IPS-15b (cell line): ENCODE data around the gene SGIP1.

Experiments used
- H3K27me3 ChIP-seq: one replicate; pipeline ENCODE4 v1.6.1; 2013; ENCODE audit warnings: low read length; ENCODE audit not compliant: control insufficient read depth, insufficient read depth
- H3K36me3 ChIP-seq: one replicate; pipeline ENCODE4 v1.6.1; 2013; ENCODE audit warnings: low read length; ENCODE audit not compliant: control insufficient read depth, insufficient read depth
- H3K4me1 ChIP-seq: one replicate; pipeline ENCODE4 v1.6.1; 2013; ENCODE audit warnings: mild to moderate bottlenecking, low read length; ENCODE audit not compliant: control insufficient read depth, insufficient read depth
- H3K4me3 ChIP-seq: one replicate; pipeline ENCODE4 v1.5.1; 2013; ENCODE audit warnings: low read depth, low read length
- H3K9ac ChIP-seq: one replicate; pipeline ENCODE4 v1.6.1; 2013; ENCODE audit warnings: low read depth, mild to moderate bottlenecking, low read length
- H3K9me3 ChIP-seq: one replicate; pipeline ENCODE4 v1.6.1; 2013; ENCODE audit warnings: mild to moderate bottlenecking, low read length; ENCODE audit not compliant: control insufficient read depth, insufficient read depth

Gene SGIP1, protein sequence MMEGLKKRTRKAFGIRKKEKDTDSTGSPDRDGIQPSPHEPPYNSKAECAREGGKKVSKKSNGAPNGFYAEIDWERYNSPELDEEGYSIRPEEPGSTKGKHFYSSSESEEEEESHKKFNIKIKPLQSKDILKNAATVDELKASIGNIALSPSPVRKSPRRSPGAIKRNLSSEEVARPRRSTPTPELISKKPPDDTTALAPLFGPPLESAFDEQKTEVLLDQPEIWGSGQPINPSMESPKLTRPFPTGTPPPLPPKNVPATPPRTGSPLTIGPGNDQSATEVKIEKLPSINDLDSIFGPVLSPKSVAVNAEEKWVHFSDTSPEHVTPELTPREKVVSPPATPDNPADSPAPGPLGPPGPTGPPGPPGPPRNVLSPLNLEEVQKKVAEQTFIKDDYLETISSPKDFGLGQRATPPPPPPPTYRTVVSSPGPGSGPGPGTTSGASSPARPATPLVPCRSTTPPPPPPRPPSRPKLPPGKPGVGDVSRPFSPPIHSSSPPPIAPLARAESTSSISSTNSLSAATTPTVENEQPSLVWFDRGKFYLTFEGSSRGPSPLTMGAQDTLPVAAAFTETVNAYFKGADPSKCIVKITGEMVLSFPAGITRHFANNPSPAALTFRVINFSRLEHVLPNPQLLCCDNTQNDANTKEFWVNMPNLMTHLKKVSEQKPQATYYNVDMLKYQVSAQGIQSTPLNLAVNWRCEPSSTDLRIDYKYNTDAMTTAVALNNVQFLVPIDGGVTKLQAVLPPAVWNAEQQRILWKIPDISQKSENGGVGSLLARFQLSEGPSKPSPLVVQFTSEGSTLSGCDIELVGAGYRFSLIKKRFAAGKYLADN

DNA sequence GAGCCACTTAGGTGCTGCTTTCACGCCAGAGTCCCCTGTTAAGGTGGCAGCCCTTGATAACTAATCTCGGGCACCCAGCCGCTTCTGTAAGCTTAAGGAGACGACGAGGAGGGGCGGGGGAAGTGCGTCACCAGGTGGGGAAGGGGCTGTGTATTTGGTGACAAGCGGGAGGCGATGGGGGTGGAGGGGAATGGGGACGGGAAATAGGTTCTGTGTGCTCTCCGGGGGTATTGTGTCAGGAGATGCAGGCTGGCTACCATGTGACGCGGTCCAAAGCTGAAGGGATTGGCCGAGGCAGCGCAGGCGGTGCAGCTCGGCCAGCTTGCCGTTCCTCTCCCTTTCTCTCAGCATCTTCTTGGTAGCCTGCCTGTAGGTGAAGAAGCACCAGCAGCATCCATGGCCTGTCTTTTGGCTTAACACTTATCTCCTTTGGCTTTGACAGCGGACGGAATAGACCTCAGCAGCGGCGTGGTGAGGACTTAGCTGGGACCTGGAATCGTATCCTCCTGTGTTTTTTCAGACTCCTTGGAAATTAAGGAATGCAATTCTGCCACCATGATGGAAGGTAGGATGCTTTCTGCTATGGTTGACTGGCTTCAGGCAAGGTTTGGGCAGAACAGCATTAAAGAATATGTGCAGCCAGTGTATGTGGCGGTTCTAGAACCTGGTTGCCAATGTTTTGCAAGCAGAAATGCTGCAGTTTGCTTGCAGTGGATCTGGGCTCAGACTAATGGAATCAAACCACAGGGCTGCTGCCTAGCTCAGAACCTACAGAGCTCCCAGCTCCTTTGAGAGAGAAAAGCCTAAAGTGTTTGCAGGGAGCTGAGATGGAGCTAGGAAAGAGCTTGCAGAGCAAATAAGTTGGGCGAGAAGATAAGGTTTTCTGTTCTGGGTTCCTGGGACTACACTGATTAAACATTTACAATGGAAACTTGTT lies at the start of gene SGIP1:
SGIP1 (plus strand) TSS at position 350 of the 937 bp plus-strand sequence; CDS start at position 556, 206 bp downstream.
- Histone ChIP-seq H3K9ac (no peak within 1 kb of the TSS), H3K9me3 (no peaks in the 10 kb centered on the region), H3K36me3 (no peaks in the 10 kb centered on the region), H3K4me3 (peak within 1 kb of the TSS; percentile 71), H3K27me3 (peaks cover 25% of the 10 kb centered on the region), H3K4me1 (no peaks in the 10 kb centered on the region)

DNA sequence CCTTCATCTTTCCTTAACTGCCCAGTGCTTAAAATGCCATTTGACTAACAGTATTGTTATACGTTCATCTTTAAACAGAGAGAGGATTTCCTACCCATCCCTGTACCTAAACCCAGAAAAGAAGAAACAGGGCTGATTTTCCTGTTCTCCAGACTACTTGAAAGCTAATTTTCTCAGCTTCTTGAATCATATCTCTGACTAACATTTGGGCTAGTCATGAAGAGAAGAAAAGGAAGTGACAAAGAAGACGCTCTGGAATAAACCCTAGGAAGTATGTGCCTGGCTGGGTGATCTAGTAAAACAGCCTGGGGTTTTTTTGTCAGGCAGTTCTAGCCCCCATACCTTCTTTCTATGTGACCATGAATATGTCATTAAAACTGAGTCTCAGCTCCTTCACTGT lies 44.8 kb upstream of the SGIP1 start:
- Histone ChIP-seq H3K4me3 (no peak overlapping the region), H3K36me3 (no peaks in the 10 kb centered on the region), H3K9ac (no peak overlapping the region), H3K4me1 (no peaks in the 10 kb centered on the region), H3K9me3 (no peaks in the 10 kb centered on the region), H3K27me3 (no peaks in the 10 kb centered on the region)

DNA sequence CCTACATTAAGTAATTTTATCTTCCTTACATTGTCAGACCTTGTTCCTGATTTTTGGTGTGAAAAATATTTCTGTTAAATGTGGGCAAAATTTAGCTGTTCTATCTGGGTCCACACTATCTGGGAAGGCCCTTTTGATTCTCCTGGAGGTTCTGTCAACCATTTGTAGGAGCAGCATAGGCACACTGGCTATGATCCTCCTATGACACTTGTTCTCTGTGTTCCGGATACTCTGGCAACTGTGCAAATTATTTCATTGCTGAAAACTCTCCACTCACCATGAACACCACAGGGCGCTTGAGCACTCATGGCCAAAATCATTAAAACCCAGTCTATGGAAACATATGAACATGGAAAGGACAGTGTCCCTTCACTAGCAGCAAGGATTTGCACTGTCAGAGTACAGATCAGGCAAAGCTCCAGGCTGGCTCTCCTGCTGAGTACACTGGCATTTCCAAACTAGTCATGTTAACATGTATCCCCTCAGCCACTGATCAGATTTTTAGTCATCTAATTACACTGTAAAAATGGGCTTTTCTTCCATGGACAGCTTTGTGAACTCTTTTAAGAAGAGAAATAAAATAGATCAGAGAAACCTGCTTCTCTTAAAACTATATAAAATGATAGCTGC lies 43.9 kb upstream of the SGIP1 start:
- Histone ChIP-seq H3K27me3 (no peaks in the 10 kb centered on the region), H3K4me3 (no peak overlapping the region), H3K36me3 (no peaks in the 10 kb centered on the region), H3K9me3 (no peaks in the 10 kb centered on the region), H3K9ac (no peak overlapping the region), H3K4me1 (no peaks in the 10 kb centered on the region)

- Histone ChIP-seq H3K4me1 (no peaks in the 10 kb centered on the region), H3K36me3 (no peaks in the 10 kb centered on the region), H3K27me3 (no peaks in the 10 kb centered on the region), H3K9me3 (no peaks in the 10 kb centered on the region), H3K4me3 (no peak overlapping the region), H3K9ac (no peak overlapping the region)
Observed at GRCh38 chr1:66490816-66491215, 43.1 kb upstream of the SGIP1 start.

DNA sequence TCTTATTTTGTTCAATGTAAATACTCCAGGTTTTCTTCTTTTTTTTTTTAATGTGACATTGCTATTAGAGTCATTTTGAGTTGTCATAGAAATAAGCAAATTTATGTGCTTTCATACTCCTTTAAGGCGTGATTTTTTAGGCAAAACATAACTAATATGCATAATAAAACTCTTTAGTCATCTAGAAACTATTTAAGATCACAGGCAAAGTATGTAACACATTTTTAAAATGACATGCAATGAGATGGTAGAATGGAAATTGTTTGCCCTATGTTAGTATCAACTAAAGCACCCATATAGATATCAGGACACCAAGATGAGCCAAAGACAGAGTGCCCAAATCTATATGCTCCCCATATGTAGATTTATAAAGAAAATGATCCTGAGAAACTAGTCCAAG lies 41.5 kb upstream of the SGIP1 start:
- H3K27me3 ChIP-seq, result no peaks in the 10 kb centered on the region
- H3K9ac ChIP-seq, result no peak overlapping the region
- H3K4me3 ChIP-seq, result no peak overlapping the region
- H3K4me1 ChIP-seq, result no peaks in the 10 kb centered on the region
- H3K36me3 ChIP-seq, result no peaks in the 10 kb centered on the region
- no peaks in the 10 kb centered on the region for H3K9me3 ChIP-seq

DNA sequence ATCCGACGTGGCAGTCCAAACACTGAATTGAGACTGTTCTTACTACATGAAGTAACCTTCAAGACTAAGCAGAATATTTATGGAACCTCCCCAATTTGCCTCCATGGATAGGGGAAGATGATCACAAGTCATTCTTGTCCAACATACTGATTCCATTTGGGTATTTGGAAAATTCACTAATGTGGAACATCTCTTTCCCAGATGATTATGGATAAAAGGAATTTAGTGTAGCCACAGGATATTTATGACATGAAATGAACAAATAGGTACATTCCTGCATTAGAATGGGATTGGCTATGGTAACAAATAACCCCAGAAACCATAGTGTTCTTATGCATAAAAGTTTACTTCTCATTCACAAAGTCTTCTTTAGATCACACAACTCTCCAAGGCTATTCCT lies 40.2 kb upstream of the SGIP1 start:
- no peaks in the 10 kb centered on the region for H3K27me3 ChIP-seq
- H3K9ac ChIP-seq, result no peak overlapping the region
- H3K4me1 ChIP-seq, result no peaks in the 10 kb centered on the region
- no peaks in the 10 kb centered on the region for H3K9me3 ChIP-seq
- H3K4me3 ChIP-seq, result no peak overlapping the region
- H3K36me3 ChIP-seq, result no peaks in the 10 kb centered on the region

DNA sequence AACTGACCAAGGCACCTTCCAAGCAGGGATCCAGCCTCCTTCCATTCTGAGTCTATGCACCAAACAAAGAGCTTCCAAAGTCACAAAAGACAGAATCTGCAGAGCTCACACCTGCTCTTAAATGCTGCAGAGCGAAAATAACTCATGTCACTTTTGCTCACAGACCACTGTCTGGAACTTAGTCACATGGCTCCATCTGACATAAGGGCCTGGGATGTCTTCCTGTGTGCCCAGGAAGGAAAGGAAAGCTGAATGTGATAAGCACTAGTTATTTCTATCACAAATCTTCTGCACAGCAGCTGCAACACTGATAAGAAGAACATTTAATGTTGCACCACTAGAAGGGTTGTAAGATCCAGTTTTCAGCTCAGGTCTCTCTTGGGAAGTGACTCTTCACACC lies 39.5 kb upstream of the SGIP1 start:
- H3K27me3 ChIP-seq, result no peaks in the 10 kb centered on the region
- no peaks in the 10 kb centered on the region for H3K36me3 ChIP-seq
- H3K9me3 ChIP-seq, result no peaks in the 10 kb centered on the region
- H3K4me1 ChIP-seq, result no peaks in the 10 kb centered on the region
- no peak overlapping the region for H3K9ac ChIP-seq
- H3K4me3 ChIP-seq, result no peak overlapping the region

- H3K4me3 ChIP-seq, result no peak overlapping the region
- no peaks in the 10 kb centered on the region for H3K4me1 ChIP-seq
- H3K9ac ChIP-seq, result no peak overlapping the region
- H3K27me3 ChIP-seq, result no peaks in the 10 kb centered on the region
- H3K36me3 ChIP-seq, result no peaks in the 10 kb centered on the region
- no peaks in the 10 kb centered on the region for H3K9me3 ChIP-seq
Observed at GRCh38 chr1:66495495-66495894, 38.5 kb upstream of the SGIP1 start.

GRCh38 chr1:66497910-66498309 lies 36.0 kb upstream of the SGIP1 start:
- H3K4me1 ChIP-seq, result no peaks in the 10 kb centered on the region
- no peak overlapping the region for H3K9ac ChIP-seq
- H3K36me3 ChIP-seq, result no peaks in the 10 kb centered on the region
- H3K9me3 ChIP-seq, result no peaks in the 10 kb centered on the region
- H3K27me3 ChIP-seq, result no peaks in the 10 kb centered on the region
- no peak overlapping the region for H3K4me3 ChIP-seq

GRCh38 chr1:66500301-66500700 lies 33.7 kb upstream of the SGIP1 start:
- Histone ChIP-seq H3K4me3 (no peak overlapping the region), H3K4me1 (no peaks in the 10 kb centered on the region), H3K36me3 (no peaks in the 10 kb centered on the region), H3K9me3 (no peaks in the 10 kb centered on the region), H3K9ac (no peak overlapping the region), H3K27me3 (no peaks in the 10 kb centered on the region)

DNA sequence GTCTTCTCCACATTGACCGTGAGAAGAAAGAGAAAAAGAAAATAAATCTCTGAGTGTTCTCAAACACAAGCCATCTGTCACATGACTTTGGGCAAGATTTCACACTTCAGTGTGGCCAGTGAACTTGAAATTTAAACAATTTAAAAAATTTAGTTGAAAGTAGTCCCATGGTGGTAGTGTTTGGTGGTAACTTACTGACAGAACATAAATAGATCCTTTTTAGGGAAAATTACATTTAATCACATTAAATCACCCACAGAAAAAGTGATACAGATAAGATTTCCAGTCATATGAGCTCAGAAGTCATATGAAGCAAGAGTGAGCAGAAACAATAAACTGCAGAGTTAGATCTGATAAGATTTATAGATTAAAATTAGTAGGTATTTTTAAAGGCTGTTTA lies 31.9 kb upstream of the SGIP1 start:
- Histone ChIP-seq H3K9ac (no peak overlapping the region), H3K9me3 (no peaks in the 10 kb centered on the region), H3K4me3 (no peak overlapping the region), H3K27me3 (no peaks in the 10 kb centered on the region), H3K36me3 (no peaks in the 10 kb centered on the region), H3K4me1 (no peaks in the 10 kb centered on the region)
